ENCODE results near the gene RABL6. TPM values are rescaled to one million over a fixed set of nuclear protein-coding genes. Genes with fewer than 3 reads are reported as not detected.

RABL6 gene
- total RNA-seq, 1 donor, result 64.8 TPM

GRCh38 chr9:136848393-136849037 is 40.8 kb downstream of the RABL6 start:
- H3K9me3 ChIP-seq (ENCODE audit: low read depth, low read length), result no peaks in the 10 kb centered on the region
- no peak for TF ChIP-seq CTCF (IDR thresholded peaks at IDR 0.05; ENCODE audit: extremely low read depth, low read depth, low read length)
- peaks cover 13% of the 10 kb centered on the region for H3K4me1 ChIP-seq (ENCODE audit: insufficient read depth, low read length)
- no peak overlapping the region for H2AFZ ChIP-seq (ENCODE audit: low read length)
- peaks cover 16% of the 10 kb centered on the region for H3K27me3 ChIP-seq (ENCODE audit: insufficient read depth, low read length)
- peaks cover 8% of the 10 kb centered on the region for H4K20me1 ChIP-seq (ENCODE audit: insufficient read depth, low read length)
- DNase-seq (ENCODE audit: insufficient read length, low spot score, missing footprints), result peak; percentile 98
- H3K4me2 ChIP-seq (ENCODE audit: insufficient read depth, low read length), result peak overlapping the region; percentile 96
- peak overlapping the region; percentile 91 for H3K4me3 ChIP-seq (ENCODE audit: insufficient read depth, low read length)
- H3K79me2 ChIP-seq (ENCODE audit: insufficient read depth, low read length), result peaks cover 7% of the 10 kb centered on the region
- peaks cover 15% of the 10 kb centered on the region for H3K36me3 ChIP-seq (ENCODE audit: insufficient read depth, low read length)
- H3K27ac ChIP-seq (ENCODE audit: low read depth, low read length), result peak overlapping the region; percentile 70

- Histone ChIP-seq H3K4me1 (ENCODE audit: insufficient read depth, low read length) (peaks cover 13% of the 10 kb centered on the region), H3K27ac (ENCODE audit: low read depth, low read length) (peak within 1 kb of the TSS; percentile 70), H3K9me3 (ENCODE audit: low read depth, low read length) (no peaks in the 10 kb centered on the region), H3K27me3 (ENCODE audit: insufficient read depth, low read length) (peaks cover 16% of the 10 kb centered on the region), H3K79me2 (ENCODE audit: insufficient read depth, low read length) (peaks cover 7% of the 10 kb centered on the region), H2AFZ (ENCODE audit: low read length) (peak within 1 kb of the TSS; percentile 89), H3K4me2 (ENCODE audit: insufficient read depth, low read length) (peak within 1 kb of the TSS; percentile 96), H4K20me1 (ENCODE audit: insufficient read depth, low read length) (peaks cover 8% of the 10 kb centered on the region), H3K36me3 (ENCODE audit: insufficient read depth, low read length) (peaks cover 15% of the 10 kb centered on the region), H3K4me3 (ENCODE audit: insufficient read depth, low read length) (peak within 1 kb of the TSS; percentile 91)
- DNase-seq (ENCODE audit: insufficient read length, low spot score, missing footprints), result peak; percentile 100
- no peak for TF ChIP-seq CTCF (IDR thresholded peaks at IDR 0.05; ENCODE audit: extremely low read depth, low read depth, low read length)
These were observed 41.6 kb downstream of the RABL6 start, which contains the start of gene PHPT1 for GRCh38 chr9:136849038-136849959. PHPT1 (plus strand) TSS chr9:136849409; CDS start chr9:136849431, 22 bp downstream.

GRCh38 chr9:136849960-136850865 is 42.5 kb downstream of the RABL6 start:
- H3K27me3 ChIP-seq (ENCODE audit: insufficient read depth, low read length), result peaks cover 14% of the 10 kb centered on the region
- H3K36me3 ChIP-seq (ENCODE audit: insufficient read depth, low read length), result peaks cover 15% of the 10 kb centered on the region
- H3K27ac ChIP-seq (ENCODE audit: low read depth, low read length), result peak overlapping the region; percentile 58
- peaks cover 7% of the 10 kb centered on the region for H3K79me2 ChIP-seq (ENCODE audit: insufficient read depth, low read length)
- H3K9me3 ChIP-seq (ENCODE audit: low read depth, low read length), result no peaks in the 10 kb centered on the region
- no peak for TF ChIP-seq CTCF (IDR thresholded peaks at IDR 0.05; ENCODE audit: extremely low read depth, low read depth, low read length)
- H3K4me1 ChIP-seq (ENCODE audit: insufficient read depth, low read length), result peaks cover 13% of the 10 kb centered on the region
- no peak for DNase-seq (ENCODE audit: insufficient read length, low spot score, missing footprints)
- H3K4me3 ChIP-seq (ENCODE audit: insufficient read depth, low read length), result peak overlapping the region; percentile 91
- H3K4me2 ChIP-seq (ENCODE audit: insufficient read depth, low read length), result peak overlapping the region; percentile 96
- H4K20me1 ChIP-seq (ENCODE audit: insufficient read depth, low read length), result peaks cover 8% of the 10 kb centered on the region
- no peak overlapping the region for H2AFZ ChIP-seq (ENCODE audit: low read length)
